Stomach (tissue), 4 donors: ENCODE results near the gene HTR1D.

Experiments used
- EP300 ChIP-seq: sonication (generic); formaldehyde crosslinking; IDR thresholded peaks from one replicate; pipeline ENCODE4 v1.6.1; 2017; ENCODE audit warnings: antibody characterized with exemption
- POLR2A ChIP-seq, 4 donors: fragments of 450-650 bp; IDR thresholded peaks; one replicate each; pipeline ENCODE4 v1.6.1; 2016; ENCODE audit warnings: antibody characterized with exemption in 4 of 4, control low read depth in 2 of 4, mild to moderate bottlenecking in 1 of 4, moderate library complexity in 1 of 4
- POLR2AphosphoS5 ChIP-seq, 3 donors: sonication (generic); formaldehyde crosslinking; IDR thresholded peaks; one replicate each; pipeline ENCODE4 v1.6.1; 2016; ENCODE audit warnings: antibody characterized with exemption in 3 of 3
- TF ChIP-seq, protein P1 (sequence below), 7 experiments: fragments of 450-650 bp in 4 of 7; fragments of 200-600 bp in 3 of 7; sonication (generic) in 3 of 7; IDR thresholded peaks; one replicate each; pipeline ENCODE4 v1.5.1; 2016 to 2019; ENCODE audit warnings: antibody characterized with exemption in 7 of 7, control low read depth in 2 of 7, mild to moderate bottlenecking in 1 of 7

DNA sequence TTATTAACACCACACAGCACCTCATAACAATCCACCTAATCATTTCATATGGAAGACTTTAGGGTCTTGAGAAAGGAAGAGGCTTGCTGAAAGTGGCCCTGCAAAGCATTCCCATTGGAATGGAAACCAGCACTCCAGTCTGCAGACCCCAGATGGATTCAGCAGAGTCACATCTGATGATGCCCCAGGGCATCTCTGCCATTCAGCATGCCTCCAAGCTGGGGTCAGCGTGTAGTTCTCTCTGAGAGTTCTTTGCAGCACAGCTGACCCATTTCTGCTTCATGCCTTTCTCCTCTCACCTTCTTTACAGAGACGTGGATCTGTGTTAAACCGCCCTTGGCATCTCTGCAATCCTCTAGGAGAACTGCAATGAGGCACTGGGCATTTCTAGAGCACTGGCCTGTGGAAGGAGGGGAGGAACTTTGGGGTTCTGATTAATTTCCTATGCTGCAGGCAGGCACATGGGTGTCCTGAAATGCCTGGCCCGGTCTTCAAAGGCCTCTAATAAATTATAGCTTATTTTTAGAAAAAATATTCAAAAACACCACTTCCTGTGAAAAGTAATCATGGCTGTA lies 46.0 kb downstream of the HTR1D start:
- TF ChIP-seq, protein P1, sequence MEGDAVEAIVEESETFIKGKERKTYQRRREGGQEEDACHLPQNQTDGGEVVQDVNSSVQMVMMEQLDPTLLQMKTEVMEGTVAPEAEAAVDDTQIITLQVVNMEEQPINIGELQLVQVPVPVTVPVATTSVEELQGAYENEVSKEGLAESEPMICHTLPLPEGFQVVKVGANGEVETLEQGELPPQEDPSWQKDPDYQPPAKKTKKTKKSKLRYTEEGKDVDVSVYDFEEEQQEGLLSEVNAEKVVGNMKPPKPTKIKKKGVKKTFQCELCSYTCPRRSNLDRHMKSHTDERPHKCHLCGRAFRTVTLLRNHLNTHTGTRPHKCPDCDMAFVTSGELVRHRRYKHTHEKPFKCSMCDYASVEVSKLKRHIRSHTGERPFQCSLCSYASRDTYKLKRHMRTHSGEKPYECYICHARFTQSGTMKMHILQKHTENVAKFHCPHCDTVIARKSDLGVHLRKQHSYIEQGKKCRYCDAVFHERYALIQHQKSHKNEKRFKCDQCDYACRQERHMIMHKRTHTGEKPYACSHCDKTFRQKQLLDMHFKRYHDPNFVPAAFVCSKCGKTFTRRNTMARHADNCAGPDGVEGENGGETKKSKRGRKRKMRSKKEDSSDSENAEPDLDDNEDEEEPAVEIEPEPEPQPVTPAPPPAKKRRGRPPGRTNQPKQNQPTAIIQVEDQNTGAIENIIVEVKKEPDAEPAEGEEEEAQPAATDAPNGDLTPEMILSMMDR (IDR thresholded peaks at IDR 0.05), result no peak
- TF ChIP-seq EP300, result no peak
- no peak for TF ChIP-seq POLR2A (IDR thresholded peaks at IDR 0.05)
- no peak for TF ChIP-seq POLR2AphosphoS5 (IDR thresholded peaks at IDR 0.05)
